PC-9 (cell line): ENCODE measurements around the gene ARMC9. TPM values are rescaled to one million over a fixed set of nuclear protein-coding genes. Genes with fewer than 3 reads are reported as not detected.

Experiments
- BruUV-seq: library from RNA; stranded (reverse); fragments of 400-500 nt; replicated peaks from 2 replicates; lab custom pipeline; 2021; lab: Mats Ljungman, UMichigan
- CTCF ChIA-PET: fragments of 300-600 bp; sonication (Branson Sonifier 250); formaldehyde crosslinking; loops from one replicate; lab custom pipeline; 2022; ENCODE audit warnings: antibody characterized with exemption; lab: Charles Lee
- POLR2A ChIA-PET: fragments of 300-600 bp; sonication (Branson Sonifier 250); formaldehyde crosslinking; loops from one replicate; lab custom pipeline; 2022; ENCODE audit warnings: antibody characterized with exemption; ENCODE audit not compliant: unreplicated experiment; lab: Charles Lee
- DNase-seq, 2 experiments: peaks; one replicate each; pipeline versions ENCODE4 v3.0.0 to v3.0.0-alpha.2; 2015 to 2022; ENCODE audit warnings: mixed read lengths in 1 of 2
- H2AFZ ChIP-seq: fragments of 200-600 bp; sonication (generic); 2 replicates; pipeline ENCODE4 v1.8.1; 2017; ENCODE audit warnings: antibody characterized with exemption
- H3F3A ChIP-seq: fragments of 200-600 bp; sonication (generic); 2 replicates; pipeline ENCODE4 v1.8.1; 2017; ENCODE audit warnings: antibody characterized with exemption, mild to moderate bottlenecking, low read depth; ENCODE audit not compliant: insufficient read depth
- H3K27ac ChIP-seq: fragments of 200-600 bp; sonication (generic); 2 replicates; pipeline ENCODE4 v1.6.1; 2016; ENCODE audit warnings: mixed run types
- H3K27me3 ChIP-seq: fragments of 200-600 bp; sonication (generic); 2 replicates; pipeline ENCODE4 v1.6.1; 2016; ENCODE audit warnings: low read depth, mixed run types; ENCODE audit not compliant: insufficient read depth
- H3K36me3 ChIP-seq: fragments of 200-600 bp; sonication (generic); 2 replicates; pipeline ENCODE4 v1.6.1; 2016; ENCODE audit warnings: low read depth, mixed run types
- H3K4me1 ChIP-seq: fragments of 200-600 bp; sonication (generic); replicated peaks from 2 replicates; pipeline ENCODE4 v1.6.1; 2016; ENCODE audit warnings: mixed run types; ENCODE audit not compliant: insufficient read depth
- H3K4me2 ChIP-seq: fragments of 200-600 bp; sonication (generic); 2 replicates; pipeline ENCODE4 v1.6.1; 2017; ENCODE audit warnings: mixed run types
- H3K4me3 ChIP-seq: fragments of 200-600 bp; sonication (generic); 2 replicates; pipeline ENCODE4 v1.6.1; 2016; ENCODE audit warnings: mixed run types
- H3K79me2 ChIP-seq: fragments of 200-600 bp; sonication (generic); 2 replicates; pipeline ENCODE4 v1.6.1; 2017; ENCODE audit warnings: low read depth, mixed run types
- H3K9me2 ChIP-seq: fragments of 200-600 bp; sonication (generic); 2 replicates; pipeline ENCODE4 v1.8.1; 2017; ENCODE audit warnings: mild to moderate bottlenecking; ENCODE audit not compliant: insufficient read depth
- H3K9me3 ChIP-seq: fragments of 200-600 bp; sonication (generic); 2 replicates; pipeline ENCODE4 v1.8.1; 2016; ENCODE audit warnings: low read depth; ENCODE audit not compliant: insufficient read depth
- H4K20me1 ChIP-seq: fragments of 200-600 bp; sonication (generic); 2 replicates; pipeline ENCODE4 v1.8.1; 2017; ENCODE audit not compliant: insufficient read depth
- CTCF ChIP-seq: fragments of 200-600 bp; sonication (generic); conservative IDR thresholded peaks from 2 replicates; pipeline ENCODE4 v1.6.1; 2017; ENCODE audit warnings: mixed run types, antibody characterized with exemption, mild to moderate bottlenecking, moderate library complexity
- EZH2 ChIP-seq: fragments of 200-600 bp; sonication (generic); IDR thresholded peaks from 2 replicates; pipeline ENCODE4 v1.8.0; 2017; ENCODE audit warnings: antibody characterized with exemption, low read depth
- intact Hi-C: fragments of 100-400 bp; cut with micrococcal nuclease; formaldehyde crosslinking; loops from one replicate; pipeline ENCODE4 v1.10.0; 2022; ENCODE audit not compliant: unreplicated experiment
- total RNA-seq: library from RNA; stranded (reverse); gene quantifications from 2 replicates; pipeline ENCODE4 v1.2.3, GENCODE V29; 2021

Gene ARMC9
- total RNA-seq, 1 experiment from 2014 or later, result 23.4 TPM

- H3K4me2 ChIP-seq, result no peak overlapping the region
- no peak overlapping the region for H3K4me3 ChIP-seq
- TF ChIP-seq CTCF, result no peak
- no peak for TF ChIP-seq EZH2
- no peak overlapping the region for H2AFZ ChIP-seq
- no peak overlapping the region for H3K27ac ChIP-seq
- no peaks in the 10 kb centered on the region for H3K9me2 ChIP-seq
- H3K36me3 ChIP-seq, result no peaks in the 10 kb centered on the region
- no peaks in the 10 kb centered on the region for H3F3A ChIP-seq
- no peaks in the 10 kb centered on the region for H3K4me1 ChIP-seq
- ChIA-PET CTCF (no interaction called here), POLR2A (interaction anchor here (0.6 kb wide), 1 partner anchor 262 kb away, joined by 4 read pairs; no protein-coding TSS in a partner anchor)
- H4K20me1 ChIP-seq, result no peaks in the 10 kb centered on the region
- no peaks in the 10 kb centered on the region for H3K9me3 ChIP-seq
- DNase-seq, result no peak
- BruUV-seq, result no TSS peak
- no peaks in the 10 kb centered on the region for H3K27me3 ChIP-seq
- no peaks in the 10 kb centered on the region for H3K79me2 ChIP-seq
- intact Hi-C loops, result no loop called here
These were observed 78.6 kb downstream of the ARMC9 start for GRCh38 chr2:231276987-231277386.

- Histone ChIP-seq H3K9me3 (no peaks in the 10 kb centered on the region), H3K4me1 (no peaks in the 10 kb centered on the region), H2AFZ (no peak overlapping the region), H3K27me3 (no peaks in the 10 kb centered on the region), H3K9me2 (no peaks in the 10 kb centered on the region), H3F3A (no peaks in the 10 kb centered on the region), H3K4me2 (no peak overlapping the region), H3K27ac (no peak overlapping the region), H3K36me3 (no peaks in the 10 kb centered on the region), H4K20me1 (no peaks in the 10 kb centered on the region), H3K79me2 (no peaks in the 10 kb centered on the region), H3K4me3 (no peak overlapping the region)
- intact Hi-C loops, result no loop called here
- CTCF ChIA-PET, result no interaction called here
- no TSS peak for BruUV-seq
- TF ChIP-seq EZH2, result no peak
- TF ChIP-seq CTCF, result no peak
- no peak for DNase-seq
- POLR2A ChIA-PET, result no interaction called here
These were observed 79.5 kb downstream of the ARMC9 start for GRCh38 chr2:231277962-231278361.

- no peaks in the 10 kb centered on the region for H3K9me3 ChIP-seq
- no peaks in the 10 kb centered on the region for H3K36me3 ChIP-seq
- H3K4me3 ChIP-seq, result no peak overlapping the region
- no peaks in the 10 kb centered on the region for H3K4me1 ChIP-seq
- ChIA-PET POLR2A (no interaction called here), CTCF (no interaction called here)
- no TSS peak for BruUV-seq
- H3K27ac ChIP-seq, result no peak overlapping the region
- H3K27me3 ChIP-seq, result no peaks in the 10 kb centered on the region
- H3K4me2 ChIP-seq, result no peak overlapping the region
- H3K9me2 ChIP-seq, result no peaks in the 10 kb centered on the region
- TF ChIP-seq CTCF (no peak), EZH2 (no peak)
- intact Hi-C loops, result no loop called here
- H4K20me1 ChIP-seq, result no peaks in the 10 kb centered on the region
- no peak overlapping the region for H2AFZ ChIP-seq
- DNase-seq, result no peak
- no peaks in the 10 kb centered on the region for H3K79me2 ChIP-seq
- no peaks in the 10 kb centered on the region for H3F3A ChIP-seq
These were observed 80.4 kb downstream of the ARMC9 start for GRCh38 chr2:231278868-231279267.
